K562 treated with DMSO at 1 percent for 48 hours (cell line): ENCODE results near the gene OR1C1. TPM values are rescaled to one million over a fixed set of nuclear protein-coding genes. Genes with fewer than 3 reads are reported as not detected.

Source experiments
- total RNA-seq: library from RNA; unstranded; fragments of 300-600 nt; gene quantifications from 2 replicates; pipeline ENCODE4 v1.2.3, GENCODE V29; 2022; ENCODE audit warnings: low replicate concordance; ENCODE audit errors: extremely low read depth

Gene OR1C1, protein sequence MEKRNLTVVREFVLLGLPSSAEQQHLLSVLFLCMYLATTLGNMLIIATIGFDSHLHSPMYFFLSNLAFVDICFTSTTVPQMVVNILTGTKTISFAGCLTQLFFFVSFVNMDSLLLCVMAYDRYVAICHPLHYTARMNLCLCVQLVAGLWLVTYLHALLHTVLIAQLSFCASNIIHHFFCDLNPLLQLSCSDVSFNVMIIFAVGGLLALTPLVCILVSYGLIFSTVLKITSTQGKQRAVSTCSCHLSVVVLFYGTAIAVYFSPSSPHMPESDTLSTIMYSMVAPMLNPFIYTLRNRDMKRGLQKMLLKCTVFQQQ
- not detected in 2 replicates for total RNA-seq

DNA sequence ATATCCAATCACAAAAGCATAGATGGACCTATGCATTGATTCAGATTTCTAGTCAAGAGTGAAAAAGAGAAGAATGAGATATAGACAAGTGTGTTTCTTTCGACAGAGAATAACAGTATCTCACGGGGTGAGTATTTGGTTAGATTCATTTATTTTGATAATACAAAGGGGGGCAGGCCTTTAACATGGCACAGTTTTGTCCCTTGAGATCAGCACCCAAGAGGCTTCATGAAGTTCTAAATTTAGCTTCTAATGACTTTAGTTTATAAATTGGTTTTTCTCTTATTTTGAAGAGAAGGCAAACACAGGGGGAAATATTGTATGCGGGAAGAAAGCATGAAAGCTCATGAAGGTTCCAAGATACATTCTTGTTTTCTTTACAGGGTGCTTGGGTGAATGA is at the start of gene OR1C1:
Gene OR1C1, minus strand, starts transcription at position 101 of the 400 bp plus-strand sequence. CDS start 2,150 bp downstream, outside the sequence.

DNA sequence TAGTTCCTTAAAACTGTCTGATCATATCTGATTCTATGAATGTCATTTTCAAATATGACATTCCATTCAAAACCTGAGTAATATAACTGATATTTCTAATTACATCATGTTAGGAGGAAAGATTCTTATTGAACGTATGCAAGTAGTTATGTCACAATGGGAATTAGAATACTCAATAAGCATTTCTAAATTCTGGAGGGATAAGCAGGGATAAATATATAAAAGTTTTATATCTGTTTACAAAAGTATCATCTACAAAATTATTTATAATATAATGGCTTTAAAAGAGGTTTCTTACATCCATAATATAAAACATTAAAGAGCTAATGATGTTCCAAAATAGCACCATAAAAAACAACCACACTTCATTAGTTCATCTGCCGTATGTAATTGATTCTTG is 12.3 kb downstream of the OR1C1 start, which contains the start of gene OR14A2:
Gene OR14A2, minus strand, starts transcription at position 101 of the 400 bp plus-strand sequence.

DNA sequence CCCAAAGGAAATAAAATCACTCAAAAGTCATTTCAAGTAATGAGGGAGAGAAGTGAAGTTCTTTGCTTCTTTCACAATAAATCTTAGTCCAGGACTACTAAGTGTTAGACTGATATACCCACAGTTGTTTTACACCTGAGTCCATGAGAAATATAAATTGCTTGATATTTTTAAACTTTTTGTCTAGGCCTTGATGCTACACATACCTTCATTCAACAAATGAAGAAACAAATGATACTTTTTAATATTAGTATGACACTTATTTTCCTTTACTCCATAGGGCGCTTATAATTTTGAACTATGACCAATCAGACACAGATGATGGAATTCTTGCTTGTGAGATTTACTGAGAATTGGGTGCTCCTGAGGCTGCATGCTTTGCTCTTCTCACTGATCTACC is 22.0 kb downstream of the OR1C1 start, which contains the start of gene OR14K1:
Gene OR14K1, plus strand, starts transcription at position 301 of the 400 bp plus-strand sequence. Its CDS starts 0 bp downstream, at position 301.

DNA sequence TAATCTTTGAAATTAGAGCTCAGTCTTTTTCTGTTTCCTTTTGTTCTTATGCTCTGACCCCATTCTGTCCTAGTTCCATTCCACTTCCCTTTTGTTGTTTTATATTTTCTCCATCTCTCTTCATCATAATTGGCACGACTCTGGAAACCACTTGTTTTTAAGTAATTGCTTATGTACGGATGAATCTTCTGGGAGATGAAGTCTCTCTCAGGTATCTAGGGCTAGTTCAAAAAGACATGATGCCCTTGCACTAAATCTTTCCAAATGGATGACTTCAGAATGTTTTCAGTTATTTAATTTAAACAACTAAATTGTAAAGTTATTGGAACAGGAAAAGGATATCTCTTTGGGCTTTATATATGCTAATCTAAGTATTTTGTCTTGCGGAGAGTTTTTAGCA is 43.8 kb downstream of the OR1C1 start, which contains the start of gene OR6F1:
Gene OR6F1, minus strand, starts transcription at position 101 of the 400 bp plus-strand sequence. CDS start 3,891 bp downstream, outside the sequence.

Other genes starting within 250 kb of the OR1C1 start
- gene OR2C3, start 224.1 kb downstream of the OR1C1 start, total RNA-seq = not detected in 2 replicates
- not detected in 2 replicates for gene GCSAML, start 211.4 kb downstream of the OR1C1 start, total RNA-seq
- gene OR2G2, start 172.2 kb downstream of the OR1C1 start, total RNA-seq = not detected in 2 replicates
- gene OR2G3, start 155.0 kb downstream of the OR1C1 start, total RNA-seq = not detected in 2 replicates
- gene OR13G1, start 80.8 kb downstream of the OR1C1 start, total RNA-seq = not detected in 2 replicates
- not detected in 2 replicates for gene OR6F1, start 43.9 kb downstream of the OR1C1 start, total RNA-seq
- gene OR14K1, start 21.9 kb downstream of the OR1C1 start, total RNA-seq = not detected in 2 replicates
- not detected in 2 replicates for gene OR14A2, start 12.4 kb downstream of the OR1C1 start, total RNA-seq
- gene OR14A16, start 63.6 kb upstream of the OR1C1 start, total RNA-seq = not detected in 2 replicates
- gene OR11L1, start 81.3 kb upstream of the OR1C1 start, total RNA-seq = not detected in 2 replicates
- gene TRIM58, start 96.6 kb upstream of the OR1C1 start, total RNA-seq = not detected in 2 replicates
- gene OR2W3, start 135.0 kb upstream of the OR1C1 start, total RNA-seq = not detected in 2 replicates
- gene OR2T8, start 159.7 kb upstream of the OR1C1 start, total RNA-seq = not detected in 2 replicates
- gene OR2AJ1, start 164.3 kb upstream of the OR1C1 start, total RNA-seq = not detected in 2 replicates
- not detected in 2 replicates for gene OR2L8, start 188.3 kb upstream of the OR1C1 start, total RNA-seq
- not detected in 2 replicates for gene OR2AK2, start 204.7 kb upstream of the OR1C1 start, total RNA-seq